Measurements from ENCODE around the gene SAMD5.

GRCh38 chr6:147544420-147544819 is 35.9 kb downstream of the SAMD5 start:
- TF ChIP-seq CTCF (IDR thresholded peaks at IDR 0.05), result no peak
- no peak for TF ChIP-seq ZFX (IDR thresholded peaks at IDR 0.05; ENCODE audit: borderline replicate concordance)
